ENCODE measurements around the gene SCN4A.
"Not testable (repeated sequence)": the region's sequence is repeated elsewhere in the genome, so short reads cannot be mapped to it uniquely, and the experiment has no call there.

The SCN4A gene

DNA sequence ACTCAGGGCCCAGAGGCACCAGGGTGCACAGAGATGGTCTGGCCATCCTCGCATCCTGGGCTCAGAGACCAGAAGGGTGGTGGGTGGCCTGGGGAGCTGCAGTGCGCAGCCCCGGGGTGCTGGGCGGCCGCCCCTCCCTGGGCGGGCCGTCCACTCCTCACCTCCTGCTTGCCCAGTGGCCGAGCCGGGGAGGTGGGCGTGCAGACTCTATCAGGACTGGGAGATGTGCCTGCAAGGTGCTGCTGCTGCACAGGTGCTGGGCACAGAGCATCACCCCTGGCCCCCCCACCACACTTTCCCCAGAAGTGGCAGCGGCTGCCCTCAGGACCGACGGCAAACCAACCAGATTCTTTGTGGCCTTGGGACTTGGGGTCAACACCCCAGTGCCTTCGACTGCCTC lies at the start of gene SCN4A:
Gene SCN4A, minus strand, starts transcription at position 123 of the 400 bp plus-strand sequence. Its CDS starts 77 bp downstream, at position 46.
- no peak for DNase-seq

DNA sequence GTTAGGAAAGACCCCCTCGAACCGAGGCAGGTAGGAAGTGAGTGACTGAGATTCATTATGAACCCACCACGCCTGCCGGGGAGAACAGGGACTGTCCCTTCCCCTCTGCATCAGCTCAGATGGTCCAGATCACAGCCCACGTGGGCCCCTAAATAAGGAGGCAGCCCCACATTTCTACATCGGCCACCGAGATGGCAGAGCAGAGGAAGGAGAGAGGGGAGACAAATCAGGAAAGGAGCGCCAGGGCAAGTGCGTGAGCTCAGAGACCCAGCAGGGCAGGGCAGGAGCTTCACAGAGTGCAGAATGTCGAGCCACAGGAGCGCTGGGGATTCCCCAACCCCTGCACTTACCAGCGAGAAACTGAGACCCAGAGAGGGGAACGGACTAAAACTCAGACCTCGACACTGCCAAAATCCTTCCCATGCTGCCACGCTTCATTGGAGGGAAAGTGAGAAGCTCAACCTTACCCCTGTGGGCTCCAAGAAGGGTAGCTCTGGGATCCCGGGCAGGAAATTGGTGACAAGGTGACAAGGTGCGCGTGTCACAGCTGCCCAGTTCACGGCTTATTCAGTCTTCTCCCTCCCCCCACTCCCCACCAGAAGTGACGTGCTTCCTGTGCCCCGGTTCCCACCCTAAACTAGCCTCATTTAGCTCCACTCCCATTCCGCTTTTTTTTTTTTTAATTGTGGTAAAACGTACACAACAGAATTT lies 47.5 kb upstream of the SCN4A start, which contains the start of gene ICAM2:
Gene ICAM2, minus strand, starts transcription at position 578 of the 711 bp plus-strand sequence. CDS start 13,942 bp downstream, outside the sequence.
- no peak for DNase-seq

DNA sequence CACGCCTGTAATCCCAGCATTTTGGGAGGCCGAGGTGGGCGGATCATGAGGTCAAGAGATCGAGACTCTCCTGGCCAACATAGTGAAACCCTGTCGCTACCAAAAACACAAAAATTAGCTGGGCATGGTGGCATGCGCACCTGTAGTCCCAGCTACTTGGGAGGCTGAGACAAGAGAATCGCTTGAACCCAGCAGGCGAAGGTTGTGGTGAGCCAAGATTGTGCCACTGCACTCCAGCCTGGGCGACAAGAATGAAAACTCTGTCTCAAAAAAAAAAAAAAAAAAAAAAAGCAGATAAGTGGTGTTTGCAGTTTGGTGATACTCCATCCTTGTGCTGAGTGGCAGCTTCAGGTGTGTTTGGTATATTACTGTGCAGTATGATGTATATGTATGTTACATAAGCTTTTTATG lies 46.8 kb upstream of the SCN4A start:
- not testable (repeated sequence) for DNase-seq

DNA sequence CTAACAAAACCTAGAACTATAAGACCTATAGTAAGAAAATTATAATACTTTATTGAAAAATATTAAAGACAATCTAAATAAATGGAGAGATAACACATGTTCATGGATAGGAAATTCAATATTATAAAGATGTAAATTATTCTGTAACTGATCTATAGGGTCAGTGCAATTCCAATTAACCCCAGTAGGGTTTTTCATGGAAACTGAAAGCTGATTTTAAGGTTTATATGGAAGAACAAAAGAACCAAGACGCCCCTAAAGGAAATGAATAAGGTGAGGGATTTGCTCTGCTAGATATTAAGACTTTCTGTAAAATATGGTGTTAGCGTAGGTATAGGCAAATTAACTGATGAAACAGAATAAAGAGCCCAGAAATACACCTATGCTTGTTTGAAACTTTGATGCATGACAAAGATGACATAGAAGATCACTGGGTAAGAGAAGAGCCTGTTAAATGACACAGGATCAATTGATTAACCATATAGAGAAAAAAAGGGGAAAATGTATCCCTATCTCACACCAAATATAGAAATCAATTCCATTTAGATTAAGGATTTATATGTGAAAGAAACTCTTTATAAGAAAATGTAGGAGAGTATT lies 44.8 kb upstream of the SCN4A start:
- DNase-seq: no peak

DNA sequence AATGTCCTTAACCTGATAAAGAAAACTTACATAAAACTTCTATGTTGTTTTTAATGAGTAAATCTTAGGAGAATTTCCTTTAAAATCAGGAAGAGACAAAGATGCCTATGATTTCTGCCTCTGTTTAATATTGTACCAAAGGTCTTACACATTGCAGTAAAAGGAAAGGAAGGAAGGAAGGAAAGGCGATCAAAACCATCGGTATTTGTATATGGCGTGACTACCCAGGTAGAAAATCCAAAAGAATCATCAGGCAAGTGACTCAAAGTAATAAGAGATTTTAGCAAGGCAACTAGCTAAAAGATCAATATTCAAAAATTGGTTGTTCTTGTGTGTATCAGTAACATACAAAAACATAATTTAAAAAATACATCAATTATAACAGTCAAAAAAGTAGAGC lies 44.3 kb upstream of the SCN4A start:
- DNase-seq: no peak

DNA sequence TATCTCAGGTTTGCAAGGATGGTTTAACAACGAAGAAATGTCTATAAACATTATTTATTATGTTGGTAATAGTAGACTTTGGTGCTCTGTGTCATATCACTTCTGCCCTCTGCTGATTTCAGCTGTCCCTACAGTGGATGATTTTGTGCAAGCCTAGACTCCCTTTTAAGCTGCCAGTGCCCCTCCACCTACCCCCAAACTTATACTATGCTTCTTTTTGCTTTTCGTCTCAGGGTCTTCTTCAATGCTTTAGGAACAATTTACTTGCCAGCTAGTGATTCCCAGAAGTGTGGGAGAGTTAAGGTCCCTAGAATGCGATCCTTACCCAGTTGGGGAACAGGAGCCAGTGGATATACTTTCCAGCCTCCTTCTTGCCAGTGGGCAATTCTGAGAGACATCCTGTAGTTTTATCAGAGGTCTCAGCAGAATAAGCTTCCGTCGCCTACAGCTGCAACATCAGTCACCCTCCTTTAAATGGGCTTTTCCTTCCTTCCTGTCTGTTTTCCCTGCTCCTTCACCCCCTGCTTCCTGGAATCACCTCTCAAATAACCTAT lies 43.6 kb upstream of the SCN4A start:
- DNase-seq: no peak

DNA sequence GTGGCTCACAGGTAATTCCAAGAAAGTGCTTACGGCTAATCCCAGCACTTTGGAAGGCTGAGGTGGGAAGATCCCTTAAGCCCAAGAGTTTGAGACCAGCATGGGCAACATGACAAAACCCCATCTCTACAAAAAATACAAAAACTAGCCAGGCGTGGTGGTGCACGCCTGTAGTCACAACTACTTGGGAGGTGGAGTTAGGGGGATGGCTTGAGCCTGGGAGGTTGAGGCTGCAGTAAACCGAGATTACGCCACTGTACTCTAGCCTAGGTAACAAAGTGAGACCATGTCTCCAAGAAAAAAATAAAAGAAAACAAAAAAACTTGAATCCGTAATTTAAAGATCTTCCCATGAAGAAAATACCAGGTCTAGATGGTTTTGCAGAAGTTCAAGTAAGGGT lies 42.7 kb upstream of the SCN4A start:
- DNase-seq: no peak

DNA sequence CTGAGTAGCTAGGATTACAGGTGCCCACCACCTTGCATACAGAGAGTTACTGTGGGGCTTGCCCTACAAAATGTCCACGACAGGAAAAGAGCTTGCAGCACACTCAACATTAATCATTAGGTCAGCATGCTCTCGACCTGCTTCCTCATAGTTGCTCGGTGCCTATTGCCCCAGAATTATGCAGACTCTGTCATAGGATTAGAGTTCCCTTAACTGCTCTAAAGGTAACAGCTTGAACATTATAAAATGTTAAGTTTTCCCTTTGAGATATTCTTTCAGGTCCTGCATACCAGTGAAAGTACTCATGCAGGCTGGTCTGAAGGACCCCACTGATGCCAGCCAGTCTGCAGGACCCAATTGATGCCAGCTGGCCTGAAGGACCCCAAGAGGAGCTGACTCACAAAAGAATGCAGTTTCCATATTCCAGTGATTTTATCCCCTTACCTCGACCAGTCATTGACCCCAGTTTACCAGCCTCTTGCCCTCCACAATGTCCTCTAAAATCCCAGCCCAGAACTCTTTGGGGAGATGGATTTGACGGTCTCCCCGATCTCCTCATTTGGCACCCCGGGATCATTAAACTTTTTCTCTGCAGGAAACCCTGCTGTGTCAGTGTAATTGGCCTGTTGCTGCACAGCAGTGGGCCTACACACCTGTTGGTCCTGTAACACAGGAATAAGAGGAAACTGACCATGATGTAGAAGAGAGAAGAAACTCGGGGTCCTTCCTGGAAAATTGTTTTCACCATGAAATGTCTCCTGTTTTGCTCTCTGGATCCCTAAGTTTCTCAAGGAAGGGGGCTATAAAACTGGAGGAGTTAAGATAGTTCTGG lies 37.1 kb upstream of the SCN4A start:
- no peak for DNase-seq

DNA sequence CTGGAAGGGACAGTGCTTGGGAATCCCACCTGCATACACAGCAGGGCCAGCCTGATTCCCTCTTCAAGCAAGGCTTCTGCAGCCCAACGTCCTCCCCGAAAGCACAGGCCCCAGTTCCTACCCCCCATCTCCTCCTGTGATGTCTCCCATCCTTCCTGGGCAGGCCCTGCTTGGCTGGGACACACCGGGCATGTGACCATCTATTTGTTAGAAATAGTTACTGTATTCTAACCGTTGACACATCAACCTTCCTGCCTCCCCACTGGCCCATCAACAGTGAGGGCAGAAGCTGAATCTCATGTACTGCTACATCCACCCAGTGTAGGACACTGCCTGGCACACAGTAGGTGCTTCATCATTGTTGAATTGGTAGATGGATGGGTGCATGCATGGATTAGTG lies 36.1 kb upstream of the SCN4A start:
- DNase-seq: no peak

DNA sequence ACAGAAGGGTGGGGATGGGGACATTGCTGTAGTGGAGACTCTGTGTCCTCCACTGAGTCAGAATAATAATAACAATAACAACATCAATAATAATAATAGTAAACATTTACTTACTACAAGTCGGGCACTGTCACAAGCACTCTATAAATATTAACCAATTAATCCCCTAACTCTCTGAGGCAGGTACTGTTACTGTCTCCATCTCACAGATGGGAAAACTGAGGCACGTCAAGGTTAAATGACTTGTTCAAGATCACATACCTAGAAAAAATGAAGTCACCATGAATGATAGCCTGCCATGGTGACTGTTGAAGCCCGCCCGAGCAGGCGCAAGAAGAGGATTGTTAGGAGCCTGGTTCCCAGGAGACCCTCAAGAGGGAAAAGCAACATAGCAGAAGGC lies 35.6 kb upstream of the SCN4A start:
- DNase-seq: no peak

DNA sequence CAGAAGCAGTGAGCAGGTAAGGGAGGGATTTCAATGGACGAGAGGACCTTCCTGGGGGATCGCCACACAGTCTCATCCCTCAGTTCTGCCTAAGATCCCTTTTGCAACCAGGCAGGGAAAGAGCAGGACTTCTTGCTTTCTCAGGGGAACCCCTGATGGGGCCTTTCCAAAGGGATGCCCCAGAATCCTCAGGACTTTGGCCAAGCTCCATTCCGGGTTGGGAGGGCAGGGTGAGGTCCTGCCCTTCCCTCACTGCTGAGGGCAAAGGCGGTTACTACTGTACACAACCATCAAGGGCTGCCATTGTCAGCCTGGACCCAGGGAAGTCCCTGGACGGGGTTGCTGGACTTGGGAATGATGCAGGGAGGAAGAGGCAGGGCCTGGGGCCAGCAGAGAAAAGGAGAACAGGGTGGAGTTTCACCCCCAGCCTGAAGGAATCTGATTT lies 35.1 kb upstream of the SCN4A start:
- DNase-seq: no peak

DNA sequence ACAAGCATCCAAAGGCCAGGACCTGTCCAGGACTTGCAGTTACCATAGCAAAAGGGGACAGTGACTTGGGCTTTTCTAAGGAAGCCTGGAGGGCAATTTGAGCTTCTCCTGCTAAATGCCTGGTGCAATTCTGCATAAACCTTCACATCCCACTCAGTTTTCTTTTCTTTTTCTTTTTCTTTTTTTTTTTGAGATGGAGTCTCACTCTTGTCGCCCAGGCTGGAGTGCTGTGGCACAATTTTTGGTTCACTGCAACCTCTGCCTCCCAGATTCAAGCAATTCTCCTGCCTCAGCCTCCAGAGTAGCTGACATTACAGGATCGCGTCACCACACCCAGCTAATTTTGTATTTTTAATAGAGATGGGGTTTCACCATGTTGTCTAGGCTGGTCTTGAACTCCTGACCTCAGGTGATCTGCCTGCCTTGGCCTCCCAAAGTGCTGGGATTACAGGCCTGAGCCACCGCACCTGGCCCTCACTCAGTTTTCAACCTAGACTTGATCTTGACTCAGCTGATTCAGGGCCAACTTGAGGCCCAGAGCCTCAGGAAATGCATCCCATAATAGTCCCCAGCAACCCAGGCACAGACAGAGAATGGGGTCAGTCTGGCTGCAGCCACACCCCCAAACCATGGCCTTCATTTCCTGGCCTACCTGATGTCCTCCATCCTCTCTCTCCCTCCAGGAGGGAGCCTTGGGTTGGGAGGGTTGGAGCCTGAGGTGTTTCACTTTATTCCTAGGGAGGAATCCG lies 34.5 kb upstream of the SCN4A start:
- DNase-seq: not testable (repeated sequence)

DNA sequence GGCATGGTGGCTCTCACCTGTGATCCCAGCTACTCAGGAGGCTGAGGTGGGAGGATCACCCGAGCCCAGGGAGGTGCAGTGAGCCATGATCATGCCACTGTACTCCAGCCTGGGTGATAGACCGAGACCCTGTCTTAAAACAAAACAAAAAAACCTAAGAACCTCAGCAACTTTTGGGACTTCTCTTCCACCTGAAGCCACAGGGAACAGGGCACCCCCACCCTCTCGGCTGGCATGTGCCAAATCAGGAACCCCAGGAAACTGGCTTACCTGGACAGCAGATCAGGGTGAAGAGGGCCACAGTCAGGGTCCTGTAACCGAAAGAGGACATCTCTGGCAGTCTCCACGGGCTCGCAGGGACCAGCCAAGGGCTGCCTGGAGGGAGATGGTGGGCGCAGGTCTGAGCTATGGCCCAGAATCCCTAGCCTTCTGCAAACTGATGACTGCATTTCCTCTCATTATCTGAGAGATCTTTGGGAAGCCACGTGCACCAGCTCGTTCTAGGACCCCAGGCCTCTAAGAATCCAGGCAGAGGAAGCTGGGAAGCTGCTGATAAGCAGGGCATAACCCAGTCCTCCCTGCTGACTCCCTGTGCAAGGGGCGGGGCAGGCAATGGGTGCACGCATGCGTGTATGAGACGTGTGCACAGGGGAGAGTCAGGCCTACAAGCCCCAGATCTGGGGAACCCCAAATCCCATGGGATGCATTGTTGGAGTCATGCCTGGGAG lies 33.8 kb upstream of the SCN4A start:
- DNase-seq: no peak

DNA sequence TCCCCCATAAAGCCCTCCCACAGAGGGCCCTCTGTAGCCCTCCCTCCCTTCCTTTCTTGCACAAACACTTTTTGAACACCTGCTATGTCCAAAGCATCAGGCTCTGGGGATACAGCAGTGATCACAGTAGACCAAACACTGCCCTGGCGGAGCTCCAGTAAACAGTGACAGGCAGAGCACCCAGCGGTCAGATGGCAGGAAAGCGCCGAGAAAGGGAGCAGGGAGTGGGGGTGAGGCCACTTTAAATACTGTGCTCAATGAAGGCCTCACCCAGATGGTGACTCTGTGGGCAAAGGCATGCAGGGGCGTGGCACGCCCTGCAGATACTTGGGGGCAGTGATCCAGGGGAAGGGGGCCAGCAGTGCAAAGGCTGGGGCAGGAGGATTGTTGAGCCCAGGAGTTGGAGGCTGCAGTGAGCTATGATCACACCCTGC lies 33.0 kb upstream of the SCN4A start:
- DNase-seq: peak; percentile 80

DNA sequence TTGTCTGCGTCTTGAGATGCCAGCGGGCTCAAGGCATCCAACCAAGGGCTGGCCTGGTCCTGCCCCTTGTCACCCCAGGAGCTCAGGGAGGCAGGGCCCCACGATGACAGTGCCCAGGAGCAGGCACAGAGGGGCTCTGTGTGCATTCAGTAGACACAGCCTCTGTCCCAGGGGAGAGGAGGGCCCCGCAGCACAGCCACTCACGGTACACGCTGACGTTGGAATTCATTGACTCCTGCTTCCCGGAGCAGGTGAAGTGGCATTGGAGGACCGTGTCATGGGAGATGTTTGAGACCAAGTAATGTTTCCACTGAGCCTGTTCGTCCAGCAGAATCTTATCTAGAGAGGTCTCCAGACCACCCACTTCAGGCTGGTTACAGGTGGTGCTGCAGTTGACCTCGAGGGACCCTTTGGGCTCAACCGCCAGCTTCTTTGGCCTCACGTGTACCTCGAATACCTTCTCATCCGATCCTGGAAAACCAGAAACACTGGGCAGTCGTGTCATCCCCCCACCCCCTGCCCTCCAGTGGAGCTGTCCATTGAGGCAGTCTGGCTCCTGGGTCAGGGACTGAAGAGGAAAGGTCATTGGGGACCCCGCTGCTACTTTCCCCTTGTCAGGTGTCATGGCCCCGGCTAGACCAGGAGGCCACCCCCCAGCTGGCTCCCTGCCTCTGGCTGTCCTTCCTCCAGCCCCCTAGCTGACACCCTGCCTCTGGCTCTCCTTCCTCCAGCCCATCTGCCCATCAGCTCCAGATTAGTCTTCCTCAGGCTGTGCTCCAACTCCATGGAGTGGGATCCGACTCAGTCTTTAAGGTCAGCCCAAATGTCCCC lies 32.4 kb upstream of the SCN4A start:
- DNase-seq: no peak

DNA sequence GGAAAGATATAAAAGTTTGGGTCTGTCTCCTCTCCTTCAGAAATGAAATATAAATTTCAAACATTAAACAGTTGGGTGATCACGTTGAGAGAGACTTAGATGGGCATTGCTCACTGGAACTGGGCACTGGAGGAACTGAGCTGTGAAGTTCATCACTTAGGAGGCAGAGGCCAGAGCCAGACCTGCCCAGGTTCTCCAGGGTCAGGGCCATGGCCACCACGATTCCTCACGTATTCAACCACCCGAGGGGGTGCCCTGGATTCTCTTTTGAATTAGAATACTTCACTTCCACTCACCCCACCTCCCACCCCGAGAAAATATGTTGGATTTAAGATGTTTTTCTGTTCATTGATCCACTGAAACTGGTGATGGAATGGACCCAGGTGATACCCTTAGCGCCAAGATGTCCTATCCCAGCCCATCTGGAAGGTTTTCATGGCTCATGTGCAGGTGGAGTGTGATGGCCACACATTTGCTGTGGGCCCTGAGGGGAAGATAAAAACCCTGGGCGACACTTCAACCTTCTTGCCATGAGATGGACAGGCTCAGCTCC lies 31.6 kb upstream of the SCN4A start:
- no peak for DNase-seq

DNA sequence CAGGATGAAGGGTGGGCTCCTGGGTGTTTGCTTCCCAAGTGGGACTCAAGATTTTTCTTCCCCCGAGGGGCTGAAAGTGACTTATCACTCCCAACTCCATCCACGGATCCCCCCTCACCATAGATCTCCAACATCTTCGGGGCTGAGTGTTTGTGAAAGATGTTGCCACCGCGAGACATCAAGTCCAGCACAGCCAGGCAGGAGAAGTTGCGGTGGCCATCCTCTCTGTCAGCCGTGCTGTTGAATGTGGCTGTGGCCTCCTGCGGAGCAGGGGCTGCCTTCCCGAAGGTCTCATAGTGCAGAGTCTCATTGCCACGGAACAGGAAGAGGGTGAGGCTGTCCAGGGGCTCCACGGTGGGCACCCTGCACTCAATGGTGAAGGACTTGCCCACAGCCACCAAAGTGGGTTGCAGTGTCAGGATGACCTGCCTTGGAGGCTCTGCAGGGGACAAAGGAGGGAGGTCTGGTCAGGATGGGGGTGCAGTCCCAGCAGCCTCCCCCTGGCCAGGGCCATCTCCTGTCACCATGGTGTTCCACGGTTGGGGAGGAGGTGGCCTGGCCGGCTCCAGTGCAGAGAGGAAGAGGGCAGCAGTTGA lies 30.9 kb upstream of the SCN4A start:
- DNase-seq: no peak

DNA sequence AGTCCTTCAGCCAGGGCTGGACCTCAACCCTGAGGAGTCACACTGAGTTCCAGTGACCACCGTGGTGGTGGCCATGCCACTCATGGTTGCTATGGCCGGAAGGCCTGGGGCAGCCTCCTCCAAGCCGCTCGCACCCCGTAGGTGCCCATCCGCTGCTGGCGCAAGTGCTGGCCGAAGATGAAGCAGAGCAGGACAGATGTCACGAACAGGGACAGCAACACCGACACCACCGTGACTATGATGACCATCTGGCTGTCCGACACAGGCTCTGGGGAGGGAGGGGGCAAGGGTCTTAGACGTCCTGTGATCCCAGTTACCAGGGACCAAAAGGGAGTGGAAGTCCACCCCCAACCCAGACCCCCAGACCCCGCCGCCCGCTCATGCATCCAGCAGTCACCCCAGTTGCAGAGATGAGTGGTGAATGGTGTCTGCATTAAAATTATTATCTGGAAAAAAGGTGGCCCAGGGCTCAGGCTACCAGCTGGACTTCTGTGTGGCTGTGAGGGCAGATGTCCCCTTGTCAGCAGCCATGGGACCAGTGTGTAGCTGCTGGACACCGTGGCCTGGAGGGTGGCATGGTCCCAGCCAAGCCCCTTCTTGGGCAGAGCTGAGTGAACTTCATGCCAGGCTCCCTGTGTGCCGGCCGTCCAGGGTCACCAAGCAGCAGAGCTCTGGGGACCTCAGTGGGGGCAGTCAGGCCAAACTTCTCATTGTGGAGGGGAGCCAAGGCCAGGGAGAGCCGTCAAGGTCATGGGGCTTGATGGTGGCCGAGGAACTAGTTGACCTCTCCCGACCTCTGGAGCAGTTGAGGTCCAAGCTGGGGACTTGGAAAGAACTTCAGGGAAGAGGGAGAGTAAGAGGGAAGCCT lies 30.2 kb upstream of the SCN4A start:
- no peak for DNase-seq
